Hepatocyte (in vitro differentiated cells): ENCODE data around the gene FREM1. TPM values are rescaled to one million over a fixed set of nuclear protein-coding genes. Genes with fewer than 3 reads are reported as not detected.

Experiments used
- DNase-seq: peaks from one replicate; pipeline ENCODE4 v3.0.0-alpha.2; 2016; ENCODE audit warnings: low spot score
- H2AFZ ChIP-seq: fragments of 200-600 bp; sonication (generic); 2 replicates; pipeline ENCODE4 v1.6.0; 2016; ENCODE audit warnings: antibody characterized with exemption, mild to moderate bottlenecking
- H3K27ac ChIP-seq: fragments of 200-600 bp; sonication (generic); 2 replicates; pipeline ENCODE4 v1.5.1; 2016; ENCODE audit warnings: mild to moderate bottlenecking
- H3K27me3 ChIP-seq: fragments of 200-600 bp; sonication (generic); 2 replicates; pipeline ENCODE4 v1.6.1; 2016
- H3K36me3 ChIP-seq: fragments of 200-600 bp; sonication (generic); replicated peaks from 2 replicates; pipeline ENCODE4 v1.5.1; 2016; ENCODE audit warnings: low read depth; ENCODE audit not compliant: insufficient read depth
- H3K4me1 ChIP-seq: fragments of 200-600 bp; sonication (generic); 2 replicates; pipeline ENCODE4 v1.5.1; 2016; ENCODE audit warnings: mild to moderate bottlenecking, moderate library complexity; ENCODE audit not compliant: insufficient read depth
- H3K4me2 ChIP-seq: fragments of 200-600 bp; sonication (generic); 2 replicates; pipeline ENCODE4 v1.6.0; 2016
- H3K4me3 ChIP-seq: fragments of 200-600 bp; sonication (generic); 2 replicates; pipeline ENCODE4 v1.5.1; 2016; ENCODE audit warnings: mild to moderate bottlenecking
- H3K79me2 ChIP-seq: fragments of 200-600 bp; sonication (generic); 2 replicates; pipeline ENCODE4 v1.6.0; 2017; ENCODE audit warnings: mild to moderate bottlenecking
- H3K9me2 ChIP-seq: fragments of 200-600 bp; sonication (generic); replicated peaks from 2 replicates; pipeline ENCODE4 v1.6.0; 2017; ENCODE audit warnings: mild to moderate bottlenecking; ENCODE audit not compliant: insufficient read depth
- H3K9me3 ChIP-seq: fragments of 200-600 bp; sonication (generic); 2 replicates; pipeline ENCODE4 v1.5.1; 2016; ENCODE audit warnings: low read depth, mild to moderate bottlenecking
- H4K20me1 ChIP-seq: fragments of 200-600 bp; sonication (generic); 2 replicates; pipeline ENCODE4 v1.6.0; 2016; ENCODE audit warnings: mild to moderate bottlenecking; ENCODE audit not compliant: insufficient read depth, poor library complexity, severe bottlenecking
- EZH2 ChIP-seq: fragments of 200-600 bp; sonication (generic); IDR thresholded peaks from 2 replicates; pipeline ENCODE4 v1.6.1; 2016; ENCODE audit warnings: antibody characterized with exemption, mild to moderate bottlenecking, borderline replicate concordance
- EZH2phosphoT487 ChIP-seq: fragments of 200-600 bp; sonication (generic); IDR thresholded peaks from one replicate; pipeline ENCODE4 v1.6.1; 2018; ENCODE audit warnings: antibody characterized with exemption, mild to moderate bottlenecking, low read depth, moderate library complexity; ENCODE audit not compliant: unreplicated experiment, severe bottlenecking
- WGBS: methylation state at CpG from one replicate; pipeline ENCODE4 v1.1.6; 2016; ENCODE audit warnings: low lambda C conversion rate; ENCODE audit errors: missing lambda C conversion rate; 5-methylcytosine and 5-hydroxymethylcytosine counted together
- polyA plus RNA-seq: library from polyadenylated mRNA; unstranded; fragments of >200 nt; fragmentation: Nextera tagmentation; extraction: Ambion mirVana; gene quantifications from 2 replicates; pipeline ENCODE4 v1.2.1, GENCODE V29; 2016
- total RNA-seq: library from RNA; depleted of rRNA; stranded (reverse); fragments of >200 nt; gene quantifications from 2 replicates; pipeline ENCODE4 v1.2.3, GENCODE V29; 2014
- TF ChIP-seq, protein P1 (sequence below): fragments of 200-600 bp; sonication (generic); IDR thresholded peaks from 2 replicates; pipeline ENCODE4 v1.5.1; 2016; ENCODE audit warnings: antibody characterized with exemption, mild to moderate bottlenecking; ENCODE audit not compliant: poor library complexity

FREM1 gene
- total and polyA plus RNA-seq, 2 experiments from 2014 or later, result 9.7 to 36.1 TPM

GRCh38 chr9:14866200-14866749, 44.0 kb downstream of the FREM1 start:
- DNase-seq, result no peak
- TF ChIP-seq EZH2phosphoT487 (no peak), EZH2 (no peak)
- TF ChIP-seq, protein P1, sequence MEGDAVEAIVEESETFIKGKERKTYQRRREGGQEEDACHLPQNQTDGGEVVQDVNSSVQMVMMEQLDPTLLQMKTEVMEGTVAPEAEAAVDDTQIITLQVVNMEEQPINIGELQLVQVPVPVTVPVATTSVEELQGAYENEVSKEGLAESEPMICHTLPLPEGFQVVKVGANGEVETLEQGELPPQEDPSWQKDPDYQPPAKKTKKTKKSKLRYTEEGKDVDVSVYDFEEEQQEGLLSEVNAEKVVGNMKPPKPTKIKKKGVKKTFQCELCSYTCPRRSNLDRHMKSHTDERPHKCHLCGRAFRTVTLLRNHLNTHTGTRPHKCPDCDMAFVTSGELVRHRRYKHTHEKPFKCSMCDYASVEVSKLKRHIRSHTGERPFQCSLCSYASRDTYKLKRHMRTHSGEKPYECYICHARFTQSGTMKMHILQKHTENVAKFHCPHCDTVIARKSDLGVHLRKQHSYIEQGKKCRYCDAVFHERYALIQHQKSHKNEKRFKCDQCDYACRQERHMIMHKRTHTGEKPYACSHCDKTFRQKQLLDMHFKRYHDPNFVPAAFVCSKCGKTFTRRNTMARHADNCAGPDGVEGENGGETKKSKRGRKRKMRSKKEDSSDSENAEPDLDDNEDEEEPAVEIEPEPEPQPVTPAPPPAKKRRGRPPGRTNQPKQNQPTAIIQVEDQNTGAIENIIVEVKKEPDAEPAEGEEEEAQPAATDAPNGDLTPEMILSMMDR, result no peak
- H3K79me2 ChIP-seq, result peaks cover 16% of the 10 kb centered on the region
- 86% methylated on average over 2 of the region's 2 CpGs for WGBS
- no peak overlapping the region for H3K27ac ChIP-seq
- H3K4me1 ChIP-seq, result no peaks in the 10 kb centered on the region
- H3K9me3 ChIP-seq, result no peaks in the 10 kb centered on the region
- H3K27me3 ChIP-seq, result no peaks in the 10 kb centered on the region
- H2AFZ ChIP-seq, result no peak overlapping the region
- H3K36me3 ChIP-seq, result no peaks in the 10 kb centered on the region
- no peak overlapping the region for H3K4me2 ChIP-seq
- H3K9me2 ChIP-seq, result no peaks in the 10 kb centered on the region
- no peak overlapping the region for H3K4me3 ChIP-seq
- no peaks in the 10 kb centered on the region for H4K20me1 ChIP-seq

DNA sequence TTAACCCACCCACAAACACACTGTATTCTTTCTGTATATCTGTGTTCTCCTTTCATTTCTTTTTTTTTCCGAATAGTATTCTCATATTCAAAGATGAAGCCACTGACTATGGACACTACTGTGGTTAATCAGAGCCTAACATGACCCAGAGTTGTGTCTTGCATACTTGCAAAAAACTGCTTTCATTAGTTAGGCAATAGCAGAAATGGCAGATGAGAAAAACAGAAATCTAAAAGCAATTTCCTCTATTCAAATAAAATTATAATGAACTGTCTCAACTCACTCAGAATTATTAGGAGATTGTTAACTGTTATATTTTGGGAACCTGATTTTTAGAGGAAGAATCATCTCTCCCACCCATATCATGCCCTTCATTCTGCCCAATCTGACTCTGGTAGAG, 45.9 kb downstream of the FREM1 start:
- Histone ChIP-seq H3K27ac (no peak overlapping the region), H2AFZ (no peak overlapping the region), H3K27me3 (no peaks in the 10 kb centered on the region), H4K20me1 (no peaks in the 10 kb centered on the region), H3K4me2 (no peak overlapping the region), H3K4me1 (no peaks in the 10 kb centered on the region), H3K9me2 (no peaks in the 10 kb centered on the region), H3K79me2 (peaks cover 13% of the 10 kb centered on the region), H3K4me3 (no peak overlapping the region), H3K9me3 (no peaks in the 10 kb centered on the region), H3K36me3 (no peaks in the 10 kb centered on the region)
- no peak for TF ChIP-seq EZH2
- no peak for DNase-seq
- 86% methylated on average over 1 of the region's 1 CpG for WGBS

DNA sequence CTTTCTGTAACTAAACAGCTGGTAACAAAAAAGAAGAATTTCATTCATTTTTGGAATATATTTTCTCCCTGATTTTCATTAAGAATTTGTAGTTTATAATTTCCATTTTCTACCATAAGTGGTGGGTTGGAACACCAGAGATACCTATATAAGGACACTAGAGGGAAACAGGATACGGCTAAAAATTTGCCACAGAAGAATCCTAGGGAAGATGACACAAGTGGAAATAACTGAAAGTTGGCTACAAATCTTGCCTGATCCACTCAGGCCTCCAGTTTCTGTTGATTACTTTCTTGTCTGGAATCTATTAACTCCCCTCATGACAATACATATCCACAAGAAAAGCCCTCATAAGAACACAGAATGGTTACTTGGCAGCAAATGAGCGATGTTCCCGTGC, 46.8 kb downstream of the FREM1 start:
- DNase-seq, result no peak
- no peaks in the 10 kb centered on the region for H3K9me3 ChIP-seq
- WGBS, result 82% methylated on average over 3 of the region's 3 CpGs
- H3K9me2 ChIP-seq, result no peaks in the 10 kb centered on the region
- no peaks in the 10 kb centered on the region for H3K27me3 ChIP-seq
- peaks cover 8% of the 10 kb centered on the region for H3K79me2 ChIP-seq
- no peak overlapping the region for H3K27ac ChIP-seq
- no peaks in the 10 kb centered on the region for H3K36me3 ChIP-seq
- no peak overlapping the region for H2AFZ ChIP-seq
- no peaks in the 10 kb centered on the region for H3K4me1 ChIP-seq
- H3K4me2 ChIP-seq, result no peak overlapping the region
- no peak overlapping the region for H3K4me3 ChIP-seq
- TF ChIP-seq EZH2 (no peak), EZH2phosphoT487 (no peak)
- TF ChIP-seq, protein P1, result no peak
- H4K20me1 ChIP-seq, result no peaks in the 10 kb centered on the region

DNA sequence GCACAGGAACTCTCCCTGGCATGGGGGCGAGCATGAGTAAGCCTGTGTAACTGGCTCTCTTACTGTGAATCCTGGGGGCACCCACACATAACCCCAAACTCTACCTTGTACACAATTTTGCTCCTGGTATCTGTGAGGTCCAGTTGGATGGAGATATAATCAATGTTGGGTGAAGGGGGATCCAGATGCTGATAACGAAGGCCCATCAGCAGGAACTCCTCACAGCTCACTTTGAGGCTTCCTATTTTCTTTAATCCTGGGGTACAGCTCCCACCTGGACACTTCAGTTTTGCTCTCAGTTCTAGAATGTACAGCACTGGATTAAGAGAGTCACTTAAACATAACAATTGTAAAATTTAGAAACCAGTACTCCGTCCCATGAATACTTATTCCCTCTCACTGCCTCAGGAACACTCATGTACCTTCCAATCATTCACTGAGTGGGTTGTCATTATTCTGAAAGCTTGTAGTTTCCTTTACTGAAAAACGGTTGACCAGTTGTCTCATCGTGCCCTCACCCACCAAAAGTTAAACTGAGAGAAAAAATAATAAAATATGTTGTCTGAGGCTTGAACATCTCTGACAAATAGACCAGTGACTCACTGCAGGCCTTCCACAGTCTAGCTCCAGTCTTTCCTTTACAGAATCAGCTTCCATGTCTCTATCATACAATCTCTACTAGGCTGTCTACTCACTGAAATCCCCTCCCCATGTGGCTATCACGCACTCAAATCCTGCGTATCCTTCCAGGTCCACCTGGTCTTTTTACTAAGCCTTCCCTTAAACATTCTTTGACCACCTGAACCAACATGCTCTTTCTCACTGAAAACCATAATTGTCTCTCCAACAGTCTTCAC, 52.6 kb downstream of the FREM1 start:
- no peaks in the 10 kb centered on the region for H3K9me3 ChIP-seq
- H3K27me3 ChIP-seq, result no peaks in the 10 kb centered on the region
- H3K79me2 ChIP-seq, result no peaks in the 10 kb centered on the region
- WGBS, result 95% methylated on average over 7 of the region's 7 CpGs
- no peaks in the 10 kb centered on the region for H3K9me2 ChIP-seq
- TF ChIP-seq EZH2phosphoT487 (no peak), EZH2 (no peak)
- TF ChIP-seq, protein P1, result no peak
- H3K4me3 ChIP-seq, result no peak overlapping the region
- no peaks in the 10 kb centered on the region for H3K4me1 ChIP-seq
- no peaks in the 10 kb centered on the region for H3K36me3 ChIP-seq
- H2AFZ ChIP-seq, result no peak overlapping the region
- no peak overlapping the region for H3K27ac ChIP-seq
- no peaks in the 10 kb centered on the region for H4K20me1 ChIP-seq
- no peak overlapping the region for H3K4me2 ChIP-seq
- DNase-seq, result no peak
